Kidney glomerular epithelial cell (primary cell): ENCODE data around the gene GGT1.
"Not testable (repeated sequence)": the region's sequence is repeated elsewhere in the genome, so short reads cannot be mapped to it uniquely, and the experiment has no call there.

ENCODE experiments used
- DNase-seq: peaks from one replicate; lab custom pipeline; 2025; lab: John Stamatoyannopoulos, UW

GGT1 gene

DNA sequence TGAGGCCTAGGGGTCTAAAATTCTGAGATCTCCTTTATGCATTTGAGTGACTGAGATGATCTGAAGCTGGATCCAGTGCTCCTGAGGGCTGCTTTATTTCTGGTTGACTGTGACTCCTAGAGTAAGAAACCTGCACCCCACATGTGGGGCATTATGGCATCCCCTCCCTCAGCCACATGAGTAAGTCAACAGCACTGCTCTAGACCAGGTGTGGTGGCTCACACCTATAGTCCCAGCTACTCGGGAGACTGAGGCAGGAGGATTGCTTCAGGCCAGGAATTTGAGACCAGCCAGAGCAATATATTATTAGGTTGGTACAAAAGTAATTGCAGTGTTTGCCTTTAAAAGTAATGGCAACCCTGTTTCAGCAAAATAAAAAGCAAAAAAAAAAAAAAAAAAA, 39.3 kb downstream of the GGT1 start:
- DNase-seq: not testable (repeated sequence)

DNA sequence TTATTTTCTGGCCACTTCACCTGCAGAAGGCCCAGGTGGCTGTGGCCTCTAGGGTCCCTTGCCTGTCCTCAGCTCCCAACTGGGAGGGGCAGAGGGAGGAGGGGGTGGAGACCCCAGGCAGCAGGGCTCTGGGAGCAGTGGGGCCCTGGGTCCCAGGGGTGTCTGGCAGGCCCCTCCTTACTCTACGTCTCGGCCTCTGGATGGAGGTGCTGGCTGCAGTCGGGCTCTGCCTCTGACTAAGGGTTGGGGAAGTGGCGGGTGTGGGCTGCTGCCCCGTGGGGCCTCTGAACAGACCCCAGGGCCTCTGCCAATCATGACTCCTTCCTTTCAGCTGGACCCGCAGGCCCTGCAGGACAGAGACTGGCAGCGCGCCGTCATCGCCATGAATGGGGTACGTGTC, 41.4 kb downstream of the GGT1 start:
- DNase-seq: not testable (repeated sequence)

DNA sequence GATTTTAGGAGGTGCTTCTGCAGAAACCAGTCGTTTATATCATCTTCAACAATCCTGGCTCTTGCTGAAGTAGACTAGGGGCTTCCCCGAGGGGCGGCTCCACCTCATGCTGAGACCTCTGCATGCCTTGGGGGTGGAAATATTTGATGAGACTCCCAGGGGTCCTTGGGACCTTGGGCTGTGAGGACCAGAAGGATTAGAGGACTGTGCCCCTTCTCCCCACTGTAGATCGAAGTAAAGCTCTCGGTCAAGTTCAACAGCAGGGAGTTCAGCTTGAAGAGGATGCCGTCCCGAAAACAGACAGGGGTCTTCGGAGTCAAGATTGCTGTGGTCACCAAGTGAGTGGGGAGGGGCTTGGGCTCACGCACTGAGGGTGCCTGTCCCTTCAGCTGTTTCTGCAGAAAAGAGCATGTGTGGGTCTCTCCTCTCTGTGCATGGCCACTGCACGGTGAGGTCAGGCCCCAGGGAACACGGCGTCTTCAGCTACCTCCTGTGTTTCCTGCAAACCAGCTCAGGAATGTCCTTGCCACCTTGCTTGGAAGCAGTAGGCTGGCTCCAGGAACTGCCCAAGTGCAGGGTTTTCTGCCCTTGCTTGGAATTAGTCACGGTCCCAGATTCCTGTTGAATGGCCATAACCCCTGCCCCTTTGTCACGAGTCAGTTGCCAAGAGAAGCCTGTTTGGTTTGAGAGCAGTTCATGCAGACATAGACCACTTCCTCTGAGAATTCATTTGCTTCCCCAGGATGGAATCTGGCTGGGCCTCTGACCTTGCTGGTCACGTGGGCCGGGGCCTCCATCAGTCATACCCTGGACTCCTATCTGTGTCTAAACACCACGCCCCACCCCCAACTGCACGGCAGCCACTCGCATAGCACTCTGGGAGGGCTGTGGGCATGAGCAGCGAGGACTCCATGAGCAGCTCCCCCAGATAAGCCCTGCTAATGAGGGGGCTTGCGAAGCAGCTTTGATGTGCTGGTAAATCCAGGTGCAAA, 42.7 kb downstream of the GGT1 start:
- not testable (repeated sequence) for DNase-seq

DNA sequence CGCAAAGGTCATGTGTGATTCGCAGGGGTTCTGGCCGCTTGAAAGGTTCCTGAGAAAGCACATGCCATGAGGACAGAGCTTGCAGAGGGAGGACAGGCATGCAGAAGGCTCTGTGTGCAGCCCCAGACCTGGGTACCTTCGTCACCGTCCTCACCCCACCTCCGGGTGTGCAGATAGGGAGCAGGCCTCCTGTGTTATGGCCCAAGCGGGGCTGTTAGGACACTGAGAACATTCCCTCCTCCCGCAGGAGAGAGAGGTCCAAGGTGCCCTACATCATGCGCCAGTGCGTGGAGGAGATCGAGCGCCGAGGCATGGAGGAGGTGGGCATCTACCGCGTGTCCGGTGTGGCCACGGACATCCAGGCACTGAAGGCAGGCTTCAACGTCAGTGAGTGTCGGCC, 43.8 kb downstream of the GGT1 start:
- DNase-seq: not testable (repeated sequence)

DNA sequence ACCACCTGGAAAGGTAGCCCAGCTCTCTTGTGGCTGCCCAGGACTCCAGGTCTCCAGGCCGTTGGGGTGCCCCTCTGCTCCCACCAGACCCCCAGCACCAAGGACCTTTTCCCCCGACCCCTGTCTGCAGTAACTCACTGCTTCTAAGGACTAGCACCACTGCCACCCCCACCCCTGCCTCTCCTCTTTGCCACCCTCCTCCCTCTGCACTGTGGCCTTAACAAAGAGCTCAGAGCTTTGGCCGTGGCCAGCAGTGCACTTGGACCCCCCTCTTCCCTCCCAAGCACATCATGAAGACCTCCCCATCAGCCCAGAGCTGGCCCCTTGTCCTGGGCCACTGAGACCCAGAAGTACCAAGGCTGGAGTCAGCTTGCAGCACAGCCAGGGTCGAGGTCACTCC, 46.4 kb downstream of the GGT1 start:
- DNase-seq: not testable (repeated sequence)

DNA sequence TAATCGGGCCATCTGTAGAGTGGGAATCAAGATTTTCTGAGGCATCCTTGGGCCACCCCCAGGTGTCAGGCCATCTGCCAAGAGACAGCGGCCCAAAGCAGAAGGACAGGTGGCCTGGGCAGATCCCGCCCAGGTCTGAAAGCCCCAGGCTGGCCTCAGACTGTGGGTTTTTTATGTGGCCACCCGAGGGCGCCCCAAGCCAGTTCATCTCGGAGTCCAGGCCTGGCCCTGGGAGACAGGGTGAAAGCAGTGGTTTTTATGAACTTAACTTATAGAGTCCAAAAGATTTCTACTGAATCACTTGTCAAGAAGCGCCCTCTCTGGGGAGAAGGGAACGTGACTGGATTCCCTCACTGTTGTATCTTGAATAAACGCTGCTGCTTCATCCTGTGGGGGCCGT, 47.9 kb downstream of the GGT1 start:
- not testable (repeated sequence) for DNase-seq

DNA sequence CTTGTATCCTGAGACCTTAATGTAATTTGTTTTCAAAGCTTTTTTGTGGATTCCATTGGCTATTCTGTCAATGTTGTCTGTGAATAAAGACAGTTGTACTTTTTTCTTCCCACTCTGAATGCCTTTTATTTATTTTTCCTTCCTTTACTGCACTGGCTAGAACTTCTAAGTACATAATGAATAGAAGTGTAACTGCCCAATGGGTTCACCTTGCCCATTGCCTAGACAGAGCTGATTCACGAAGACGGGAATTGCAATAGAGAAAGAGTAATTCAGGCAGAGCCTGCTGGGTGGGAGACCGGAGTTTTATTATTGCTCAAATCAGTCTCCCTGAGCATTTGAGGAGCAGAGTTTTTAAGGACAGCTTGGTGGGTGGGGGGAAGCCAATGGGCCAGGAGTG, 62.4 kb downstream of the GGT1 start:
- not testable (repeated sequence) for DNase-seq

DNA sequence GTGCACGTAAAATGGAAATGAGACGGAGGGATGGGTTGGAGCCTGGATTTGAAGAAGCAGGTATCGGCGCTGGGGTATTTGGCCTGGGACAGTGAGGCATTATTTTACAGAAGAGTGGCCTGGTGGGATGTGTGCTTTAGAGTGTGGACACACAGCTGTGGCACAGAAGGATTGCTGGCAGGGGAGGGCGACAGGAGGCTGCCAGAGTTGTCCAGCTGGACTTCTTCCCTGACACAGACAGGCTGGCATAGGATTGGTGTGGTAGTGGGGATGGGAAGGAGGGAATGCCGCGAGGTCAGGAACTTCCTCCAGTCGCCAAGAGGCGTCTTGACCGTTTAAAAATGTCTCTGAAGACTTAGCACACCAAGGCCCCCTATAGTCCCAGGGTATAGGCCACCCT, 64.9 kb downstream of the GGT1 start:
- DNase-seq: not testable (repeated sequence)

DNA sequence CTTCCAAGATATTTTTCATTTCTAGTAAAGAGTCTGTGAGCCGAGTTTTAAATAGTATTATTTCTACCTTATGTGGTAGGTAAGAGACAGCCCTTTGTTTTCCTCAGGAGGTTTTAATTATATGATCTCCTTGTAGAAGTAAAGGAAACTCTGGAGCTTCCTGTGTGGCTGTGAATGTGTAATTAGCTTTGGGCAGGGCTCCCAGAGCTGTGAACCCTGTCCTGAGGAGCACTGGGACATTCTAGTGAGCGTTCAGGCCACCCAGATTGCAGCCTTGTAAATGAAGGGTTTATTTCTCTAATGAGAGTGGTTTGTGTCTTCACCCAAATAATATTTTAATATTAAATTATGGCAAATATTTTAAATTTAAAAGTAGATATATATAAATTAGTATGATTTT, 69.5 kb downstream of the GGT1 start:
- DNase-seq: not testable (repeated sequence)
